ENCODE data around the gene POLR3B. TPM values are rescaled to one million over a fixed set of nuclear protein-coding genes. Genes with fewer than 3 reads are reported as not detected.

POLR3B gene
- total and polyA plus RNA-seq, 9 of the 15 experiments (the other 6 are each of a cell fraction or from before 2014, with no cell fraction given) = 7.6 to 17.9 (median 14.4) TPM

DNA sequence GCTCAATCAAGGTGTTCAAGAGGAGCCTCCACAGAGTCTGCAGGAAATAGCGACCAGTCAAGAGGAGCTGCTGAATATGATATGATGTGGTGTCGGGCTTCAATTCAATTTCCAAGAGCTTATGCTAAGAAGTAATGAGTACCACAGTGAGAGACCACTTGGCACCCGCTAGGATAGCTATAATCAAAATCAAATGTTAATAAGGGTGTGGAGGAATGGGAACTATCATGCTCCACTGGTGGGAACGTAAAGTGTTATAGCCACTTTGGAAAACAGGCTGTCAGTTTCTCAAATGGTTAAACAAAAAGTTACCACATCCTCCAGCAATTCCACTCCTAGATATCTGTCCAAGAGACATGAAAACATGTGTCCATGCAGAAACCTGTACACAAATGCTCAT is 6.7 kb downstream of the POLR3B start:
- peaks cover 32% of the 10 kb centered on the region; the same call in 2 of the 3 replicates for H3K36me3 ChIP-seq (ENCODE audit: control insufficient read depth, insufficient read depth, low read length)
- H3K4me1 ChIP-seq (replicated peaks in 1 of 2; ENCODE audit: control insufficient read depth in 2 of 2, insufficient read depth in 2 of 2, low read length in 2 of 2) = peaks cover 2 to 8% of the 10 kb centered on the region in 2 experiments; a peak in 4 of 5 replicates

More for the DNA sequence above, 6.7 kb downstream of the POLR3B start:
- H3K79me2 ChIP-seq (ENCODE audit: control insufficient read depth, insufficient read depth, low read length) = peaks cover 31% of the 10 kb centered on the region
- intact Hi-C loops (cut with micrococcal nuclease) (no loop called here), in situ Hi-C loops (cut with MboI) (no loop called here)
- no peak overlapping the region for H3K9ac ChIP-seq (ENCODE audit: insufficient read depth in 1 of 2, low read depth in 2 of 2, low read length in 2 of 2)
- TF ChIP-seq ZBTB1 (CRISPR knock-in tag; IDR thresholded peaks at IDR 0.05; ENCODE audit: borderline replicate concordance, low read depth) = no peak
- no peak for TF ChIP-seq HMG20A (CRISPR knock-in tag; conservative IDR thresholded peaks at IDR 0.05)
- TF ChIP-seq BRD9 (IDR thresholded peaks at IDR 0.05; ENCODE audit: low read depth, partially characterized antibody) = no peak
- TF ChIP-seq SIN3A (IDR thresholded peaks at IDR 0.05; ENCODE audit: borderline replicate concordance in 2 of 2, control insufficient read depth in 1 of 2, low read depth in 2 of 2, low read length in 2 of 2) = no peak
- TF ChIP-seq ZNF584 (CRISPR knock-in tag; IDR thresholded peaks at IDR 0.05; ENCODE audit: low read depth) = no peak
- TF ChIP-seq ETS1 (conservative IDR thresholded peaks at IDR 0.05; ENCODE audit: control insufficient read depth, low read depth, low read length) = no peak
- TF ChIP-seq SMARCE1 (IDR thresholded peaks at IDR 0.05) = no peak
- TF ChIP-seq, protein P1, sequence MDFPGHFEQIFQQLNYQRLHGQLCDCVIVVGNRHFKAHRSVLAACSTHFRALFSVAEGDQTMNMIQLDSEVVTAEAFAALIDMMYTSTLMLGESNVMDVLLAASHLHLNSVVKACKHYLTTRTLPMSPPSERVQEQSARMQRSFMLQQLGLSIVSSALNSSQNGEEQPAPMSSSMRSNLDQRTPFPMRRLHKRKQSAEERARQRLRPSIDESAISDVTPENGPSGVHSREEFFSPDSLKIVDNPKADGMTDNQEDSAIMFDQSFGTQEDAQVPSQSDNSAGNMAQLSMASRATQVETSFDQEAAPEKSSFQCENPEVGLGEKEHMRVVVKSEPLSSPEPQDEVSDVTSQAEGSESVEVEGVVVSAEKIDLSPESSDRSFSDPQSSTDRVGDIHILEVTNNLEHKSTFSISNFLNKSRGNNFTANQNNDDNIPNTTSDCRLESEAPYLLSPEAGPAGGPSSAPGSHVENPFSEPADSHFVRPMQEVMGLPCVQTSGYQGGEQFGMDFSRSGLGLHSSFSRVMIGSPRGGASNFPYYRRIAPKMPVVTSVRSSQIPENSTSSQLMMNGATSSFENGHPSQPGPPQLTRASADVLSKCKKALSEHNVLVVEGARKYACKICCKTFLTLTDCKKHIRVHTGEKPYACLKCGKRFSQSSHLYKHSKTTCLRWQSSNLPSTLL (IDR thresholded peaks at IDR 0.05) = no peak
- no peak for TF ChIP-seq EP300 (IDR thresholded peaks at IDR 0.05; ENCODE audit: low read length)
- TF ChIP-seq ZNF507 (tag; conservative IDR thresholded peaks at IDR 0.05) = no peak
- TF ChIP-seq ZNF586 (CRISPR knock-in tag; conservative IDR thresholded peaks at IDR 0.05) = no peak
- no peak for TF ChIP-seq MTA1 (IDR thresholded peaks at IDR 0.05; ENCODE audit: borderline replicate concordance)
- no peak for TF ChIP-seq GATAD2B (IDR thresholded peaks at IDR 0.05; ENCODE audit: borderline replicate concordance)
- POLR2A ChIA-PET = no interaction called here
- no peak overlapping the region for H3K27ac ChIP-seq (ENCODE audit: extremely low read depth, low read depth, low read length)
- H3K9me1 ChIP-seq (ENCODE audit: control insufficient read depth, insufficient read depth, low read length) = no peaks in the 10 kb centered on the region
- no peak overlapping the region for H3K4me2 ChIP-seq (ENCODE audit: insufficient read depth, low read length)
- DNase-seq (ENCODE audit: extremely low read depth in 1 of 4, low spot score in 3 of 4) = no peak
- no peak overlapping the region for H2AFZ ChIP-seq (ENCODE audit: low read depth, low read length)
- no peak overlapping the region for H3K4me3 ChIP-seq
- H3K9me3 ChIP-seq (replicated peaks; ENCODE audit: control insufficient read depth, insufficient read depth, low read depth, low read length) = no peaks in the 10 kb centered on the region
- no TSS peak for BruUV-seq (replicated peaks)
- H3K27me3 ChIP-seq (ENCODE audit: control insufficient read depth in 2 of 2, insufficient read depth in 2 of 2, low read length in 2 of 2) = no peaks in the 10 kb centered on the region
- no peak for ATAC-seq
- FAIRE-seq = no peak
- no peaks in the 10 kb centered on the region for H4K20me1 ChIP-seq (replicated peaks; ENCODE audit: control insufficient read depth, insufficient read depth, low read length)
- 97% methylated on average over 4 of the region's 4 CpGs for WGBS (ENCODE audit: insufficient coverage, low coverage, missing lambda C conversion rate)
- CTCF ChIA-PET (ENCODE audit: low intra/inter-chr PET ratio) = no interaction called here

Data from K562 (cell line).